ENCODE measurements around the gene EFEMP2.
"Not testable (repeated sequence)": the region's sequence is repeated elsewhere in the genome, so short reads cannot be mapped to it uniquely, and the experiment has no call there.

EFEMP2 gene

DNA sequence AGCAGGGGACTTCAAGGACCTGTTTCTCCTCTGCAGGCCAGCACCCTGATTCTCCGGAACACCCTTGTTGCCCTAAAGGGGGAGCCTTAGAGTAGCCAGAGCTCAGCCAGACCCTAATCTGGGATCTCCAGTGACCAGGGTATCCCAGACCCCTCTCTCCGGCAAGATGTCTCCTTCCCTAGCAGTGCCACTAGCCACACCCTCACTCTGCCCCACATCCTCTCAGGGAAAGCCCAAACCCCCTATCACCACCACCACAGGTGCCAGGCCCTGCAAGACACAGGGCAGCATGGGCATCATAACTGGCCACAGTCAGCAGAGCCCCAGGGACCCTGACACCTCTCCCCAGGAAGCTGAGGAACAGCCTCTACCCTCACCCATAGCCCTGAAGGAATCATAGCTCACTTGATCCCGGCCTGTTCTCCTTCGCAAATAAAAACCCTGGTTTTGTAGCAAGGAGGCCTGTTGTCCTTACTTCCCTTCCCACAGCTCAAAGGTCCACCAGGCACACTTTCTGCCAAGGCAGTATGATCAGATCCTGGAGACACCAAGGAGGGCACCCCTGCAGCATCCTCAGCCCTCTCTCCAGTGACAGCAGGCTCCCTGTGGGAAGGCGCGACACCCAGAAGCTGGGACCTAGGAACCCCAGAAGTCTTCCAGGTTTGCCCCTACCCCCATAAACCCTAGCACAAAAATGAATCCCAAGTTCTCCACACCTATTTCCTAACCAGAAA, 19.2 kb downstream of the EFEMP2 start:
- DNase-seq: peak; percentile 6

DNA sequence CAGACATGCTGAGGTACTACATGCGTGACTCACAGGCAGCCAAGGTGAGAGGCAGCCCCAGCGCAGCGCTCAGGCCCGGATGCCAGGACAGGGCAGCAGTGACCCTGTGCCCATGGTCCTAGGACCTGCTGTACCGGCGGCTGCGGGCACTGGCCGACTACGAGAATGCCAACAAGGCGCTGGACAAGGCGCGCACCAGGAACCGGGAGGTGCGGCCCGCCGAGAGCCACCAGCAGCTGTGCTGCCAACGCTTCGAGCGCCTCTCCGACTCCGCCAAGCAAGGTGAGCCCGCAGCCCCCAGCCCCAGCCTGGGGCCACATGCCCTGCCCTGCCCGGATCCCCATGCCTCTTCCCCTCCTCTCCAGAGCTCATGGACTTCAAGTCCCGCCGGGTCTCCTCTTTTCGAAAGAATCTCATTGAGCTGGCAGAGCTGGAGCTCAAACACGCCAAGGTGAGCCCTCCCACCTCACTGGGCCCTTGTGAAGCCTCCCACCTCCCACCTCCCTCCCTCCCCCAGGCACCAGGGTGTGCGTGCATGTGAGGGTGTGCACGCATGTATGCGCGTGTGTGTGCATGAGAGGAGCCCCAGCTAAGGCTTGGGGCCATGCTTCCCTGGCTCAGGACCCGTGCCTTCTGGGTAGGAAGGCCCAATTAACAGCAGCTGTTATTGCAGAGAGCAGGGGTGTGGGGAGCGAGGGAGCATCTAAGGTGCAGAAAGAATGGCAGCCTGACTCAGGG, 19.9 kb downstream of the EFEMP2 start:
- DNase-seq: peak; percentile 30

- peak; percentile 31 for DNase-seq
These were observed 20.6 kb downstream of the EFEMP2 start for GRCh38 chr11:65851811-65852507.

DNA sequence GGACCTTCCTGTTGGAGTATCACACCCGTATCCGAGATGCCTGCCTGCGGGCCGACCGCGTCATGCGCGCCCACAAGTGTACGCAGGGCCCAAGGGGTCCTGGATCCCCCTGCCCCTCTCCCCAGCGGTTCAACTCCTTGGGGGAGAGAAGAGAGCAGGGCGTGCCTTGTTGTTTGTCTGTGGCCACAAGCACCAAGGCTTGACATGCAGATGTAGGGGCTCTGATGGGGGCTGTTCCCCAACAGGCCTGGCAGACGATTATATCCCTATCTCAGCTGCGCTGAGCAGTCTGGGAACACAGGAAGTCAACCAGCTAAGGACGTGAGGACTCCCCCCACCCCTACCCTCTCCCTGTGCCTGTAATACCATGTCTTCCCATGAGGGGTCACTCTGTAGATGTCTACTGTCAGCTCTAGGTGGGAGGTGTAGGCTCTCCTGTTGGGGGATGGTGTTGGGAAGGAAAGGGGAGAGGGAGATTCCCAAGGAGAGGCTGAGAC, 21.5 kb downstream of the EFEMP2 start:
- peak; percentile 50 for DNase-seq

DNA sequence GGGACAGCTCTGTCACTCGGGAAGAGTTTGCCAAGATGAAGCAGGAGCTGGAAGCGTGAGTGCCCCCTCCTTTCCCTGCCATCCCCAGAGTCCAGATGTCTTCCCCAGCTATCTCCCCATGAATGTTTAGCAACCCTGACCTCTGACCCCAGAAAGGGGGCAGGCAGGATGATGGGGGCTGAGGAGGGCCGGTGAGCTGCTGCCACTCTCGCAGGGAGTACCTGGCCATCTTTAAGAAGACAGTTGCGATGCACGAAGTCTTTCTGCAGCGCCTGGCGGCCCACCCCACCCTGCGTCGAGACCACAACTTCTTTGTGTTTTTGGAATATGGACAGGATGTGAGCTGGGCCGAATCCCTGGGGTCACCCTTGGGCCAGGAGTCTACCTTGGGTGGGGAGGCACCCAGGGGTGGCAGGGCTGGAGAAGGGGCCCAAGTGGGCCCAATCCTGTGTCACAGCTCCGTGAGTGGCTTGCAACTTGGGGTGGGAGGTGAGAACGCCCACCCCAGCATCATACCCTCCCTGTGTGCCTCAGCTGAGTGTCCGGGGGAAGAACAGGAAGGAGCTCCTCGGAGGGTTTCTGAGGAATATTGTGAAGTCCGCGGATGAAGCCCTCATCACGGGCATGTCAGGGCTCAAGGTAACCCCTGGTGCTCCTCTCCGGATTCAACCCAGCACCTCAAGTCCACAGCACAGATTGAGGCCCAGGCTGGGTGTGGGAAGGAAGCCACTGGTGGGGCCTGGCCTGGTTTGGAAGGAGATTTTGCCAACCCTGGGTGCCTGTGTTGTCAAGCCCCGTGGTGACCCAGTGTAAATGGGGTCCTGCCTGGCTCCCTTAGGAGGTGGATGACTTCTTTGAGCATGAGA, 22.1 kb downstream of the EFEMP2 start:
- DNase-seq: peak; percentile 29

- DNase-seq: peak; percentile 24
These were observed 22.8 kb downstream of the EFEMP2 start for GRCh38 chr11:65849771-65850216.

- DNase-seq: peak; percentile 4
These were observed 23.2 kb downstream of the EFEMP2 start for GRCh38 chr11:65849366-65849765.

DNA sequence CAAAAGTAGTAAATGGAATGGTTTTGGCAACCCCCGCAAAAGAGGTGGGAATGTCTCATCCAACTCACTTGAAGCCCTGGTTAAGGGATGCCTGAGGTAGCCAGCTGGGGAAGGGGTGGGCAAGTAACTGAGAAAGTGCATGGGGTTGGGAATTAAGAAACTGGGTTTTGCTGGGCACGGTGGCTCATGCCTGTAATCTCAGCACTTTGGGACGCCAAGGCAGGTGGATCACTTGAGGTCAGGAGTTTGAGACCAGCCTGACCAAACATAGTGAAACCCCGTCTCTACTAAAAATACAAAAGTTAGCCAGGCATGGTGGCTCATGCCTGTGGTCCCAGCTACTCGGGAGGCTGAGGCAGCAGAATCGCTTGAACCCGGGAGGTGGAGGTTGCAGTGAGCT, 23.9 kb downstream of the EFEMP2 start:
- DNase-seq: peak; percentile 9

GRCh38 chr11:65847746-65848145, 24.9 kb downstream of the EFEMP2 start:
- no peak for DNase-seq

DNA sequence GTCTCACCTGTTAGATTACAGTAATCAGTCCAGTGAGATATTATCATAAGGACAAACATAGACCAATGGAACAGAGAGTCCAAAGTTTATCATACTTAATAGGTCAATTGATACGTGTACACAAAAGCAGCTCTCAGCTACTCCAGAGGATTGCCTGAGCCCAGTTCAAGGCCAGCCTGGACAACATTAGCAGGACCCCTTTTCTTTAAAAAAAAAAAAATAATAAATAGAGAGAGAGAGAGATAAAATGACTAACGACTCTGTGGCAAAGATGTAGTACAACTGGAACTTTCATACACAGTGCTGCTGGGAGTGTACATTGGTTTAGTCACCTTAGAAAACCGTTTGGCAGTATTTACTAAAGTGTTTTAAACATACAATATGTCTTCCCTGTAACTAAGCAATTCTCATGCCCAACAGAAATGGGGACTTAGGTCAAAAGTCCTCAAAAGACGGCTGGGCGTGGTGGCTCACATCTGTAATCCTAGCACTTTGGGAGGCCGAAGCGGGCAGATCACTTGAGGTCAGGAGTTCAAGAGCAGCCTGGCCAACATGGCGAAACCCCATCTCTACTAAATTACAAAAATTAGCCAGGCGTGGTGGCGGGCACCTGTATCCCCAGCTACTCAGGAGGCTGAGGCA, 28.2 kb downstream of the EFEMP2 start:
- DNase-seq: no peak

DNA sequence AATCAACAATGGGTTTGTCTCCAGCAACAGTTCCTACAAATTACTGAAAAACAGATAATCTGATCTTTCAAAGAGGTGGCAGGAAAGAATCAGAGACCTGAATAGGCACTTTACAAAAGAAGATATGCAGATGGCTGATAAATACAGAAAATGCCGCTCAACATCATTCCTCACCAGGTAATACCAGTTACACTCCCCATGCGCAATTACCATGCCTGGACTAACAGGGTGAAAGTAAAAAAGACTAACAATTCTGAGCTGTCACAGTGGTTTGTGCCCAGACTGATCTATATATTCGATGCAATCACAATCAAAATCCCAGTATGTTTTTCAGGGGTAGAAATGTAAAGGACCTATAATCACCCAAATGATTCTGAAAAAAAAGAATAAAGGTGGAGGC, 28.8 kb downstream of the EFEMP2 start:
- DNase-seq: no peak

DNA sequence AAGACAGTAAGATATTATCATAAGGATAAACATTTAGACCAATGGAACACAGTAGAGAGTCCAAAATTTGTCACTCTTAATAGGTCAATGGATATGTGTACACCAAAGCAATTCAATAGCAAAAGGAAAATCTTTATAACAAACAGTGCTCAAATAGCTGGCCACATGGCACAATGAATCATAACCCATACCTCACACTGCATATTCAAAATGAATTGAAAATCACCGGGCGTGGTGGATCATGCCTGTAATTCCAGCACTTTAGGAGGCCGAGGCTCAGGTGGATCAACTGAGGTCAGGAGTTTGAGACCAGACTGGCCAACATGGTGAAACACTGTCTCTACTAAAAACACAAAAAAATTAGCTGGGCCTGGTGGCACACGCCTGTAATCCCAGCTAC, 30.5 kb downstream of the EFEMP2 start:
- DNase-seq: no peak

GRCh38 chr11:65834202-65834601, 38.4 kb downstream of the EFEMP2 start:
- no peak for DNase-seq

DNA sequence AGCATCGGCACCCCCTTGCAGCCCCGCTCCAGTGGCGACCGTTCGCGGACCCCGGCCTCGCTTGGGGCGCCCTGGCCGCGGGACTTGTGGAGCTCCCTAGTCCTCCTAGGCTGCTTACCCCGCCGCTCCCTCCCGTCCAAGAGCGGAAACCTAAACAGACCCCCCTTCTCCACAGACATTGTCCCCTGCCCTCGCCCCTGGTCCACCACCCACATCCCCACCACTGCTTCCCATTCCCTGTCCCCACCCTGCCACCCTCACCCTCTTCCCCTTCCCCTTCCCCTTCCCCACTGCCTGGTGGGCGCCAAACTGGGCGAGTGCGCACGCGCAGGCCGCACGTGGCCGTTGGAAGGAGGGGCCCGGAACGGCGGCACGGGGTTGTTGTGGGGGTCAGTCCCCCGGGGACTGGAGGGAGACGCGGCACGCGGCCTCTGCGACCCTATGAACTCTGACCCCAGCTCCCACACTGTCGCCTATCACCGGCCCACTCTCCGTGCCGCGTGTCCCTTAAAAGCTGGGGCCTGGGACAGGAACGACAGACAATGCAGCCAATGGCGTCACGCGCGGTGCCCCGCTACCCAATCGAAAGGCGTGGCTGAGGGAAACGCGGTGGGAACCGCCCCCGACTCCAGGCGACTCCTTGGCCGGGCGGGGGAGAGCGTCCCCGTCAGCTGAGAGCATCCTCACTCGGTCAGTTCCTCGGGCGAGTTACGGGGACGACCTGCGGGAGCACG, 39.1 kb downstream of the EFEMP2 start, which contains the start of gene SNX32:
TSS of gene SNX32 (plus strand) at position 667 of the 734 bp plus-strand sequence. CDS start 103 bp downstream, outside the sequence.
- peak; percentile 90 for DNase-seq

DNA sequence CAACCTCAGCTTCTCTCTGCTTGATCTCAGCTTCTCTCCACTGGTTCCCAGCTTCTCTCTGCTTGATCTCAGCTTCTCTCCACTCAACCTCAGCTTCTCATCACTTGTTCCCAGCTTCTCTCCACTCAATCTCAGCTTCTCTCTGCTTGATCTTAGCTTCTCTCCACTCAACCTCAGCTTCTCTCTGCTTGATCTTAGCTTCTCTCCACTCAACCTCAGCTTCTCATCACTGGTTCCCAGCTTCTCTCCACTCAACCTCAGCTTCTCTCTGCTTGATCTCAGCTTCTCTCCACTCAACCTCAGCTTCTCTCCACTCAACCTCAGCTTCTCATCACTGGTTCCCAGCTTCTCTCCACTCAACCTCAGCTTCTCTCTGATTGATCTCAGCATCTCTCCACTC, 40.4 kb downstream of the EFEMP2 start:
- DNase-seq: not testable (repeated sequence)

DNA sequence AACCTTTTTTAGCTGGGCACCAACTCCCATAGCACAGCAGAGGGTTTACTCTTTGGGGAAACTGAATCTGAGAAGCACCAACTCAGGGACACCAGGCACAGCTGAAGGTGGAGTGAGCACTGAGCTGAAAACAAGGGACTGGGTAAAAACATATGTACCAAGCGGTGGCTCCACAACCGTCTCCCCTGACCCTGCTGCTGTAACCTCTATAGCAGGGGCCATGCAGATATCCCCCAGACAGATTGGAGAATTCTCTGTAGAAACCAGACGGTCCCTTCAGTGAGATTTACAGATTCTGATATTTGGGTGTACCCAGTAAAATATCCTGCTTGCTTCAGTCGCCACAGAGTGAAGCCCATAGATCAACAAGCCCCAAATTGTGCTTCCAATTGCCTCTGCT, 43.1 kb downstream of the EFEMP2 start:
- DNase-seq: no peak

DNA sequence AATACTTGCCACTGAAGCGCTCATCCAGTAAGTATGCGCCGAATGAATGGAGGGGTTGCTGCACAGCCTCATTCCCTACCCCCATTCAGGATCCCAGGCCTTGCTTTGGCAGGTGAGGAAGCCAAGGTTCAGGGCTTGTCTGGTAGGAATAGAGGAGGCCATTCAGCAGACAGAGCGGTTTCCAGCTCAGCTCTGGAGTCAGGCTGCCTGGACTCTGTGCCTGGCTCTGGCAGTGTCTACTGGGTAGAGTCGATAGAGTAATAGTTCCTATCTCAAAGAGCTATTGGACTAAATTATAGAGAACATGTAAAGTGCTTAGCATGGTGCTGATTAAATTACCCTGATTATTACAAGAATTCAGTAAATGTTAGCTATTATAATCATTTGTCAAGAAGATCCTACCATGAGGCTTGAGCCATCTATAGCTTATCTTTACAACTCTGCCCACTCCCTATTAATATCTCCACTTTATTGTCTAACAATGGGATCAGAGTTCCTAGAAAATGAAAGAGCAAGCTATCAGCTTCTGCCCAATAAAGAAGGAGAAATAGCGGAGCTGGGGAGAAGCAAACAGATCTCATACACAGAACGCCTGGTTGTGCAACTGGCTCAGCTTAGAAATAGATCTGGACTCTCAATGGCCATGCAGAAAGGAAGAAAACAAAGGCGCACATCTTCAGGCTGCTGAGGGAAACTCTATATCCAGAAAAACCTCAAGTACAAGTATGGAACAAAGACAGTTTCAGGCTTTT, 45.4 kb downstream of the EFEMP2 start:
- DNase-seq: no peak

DNA sequence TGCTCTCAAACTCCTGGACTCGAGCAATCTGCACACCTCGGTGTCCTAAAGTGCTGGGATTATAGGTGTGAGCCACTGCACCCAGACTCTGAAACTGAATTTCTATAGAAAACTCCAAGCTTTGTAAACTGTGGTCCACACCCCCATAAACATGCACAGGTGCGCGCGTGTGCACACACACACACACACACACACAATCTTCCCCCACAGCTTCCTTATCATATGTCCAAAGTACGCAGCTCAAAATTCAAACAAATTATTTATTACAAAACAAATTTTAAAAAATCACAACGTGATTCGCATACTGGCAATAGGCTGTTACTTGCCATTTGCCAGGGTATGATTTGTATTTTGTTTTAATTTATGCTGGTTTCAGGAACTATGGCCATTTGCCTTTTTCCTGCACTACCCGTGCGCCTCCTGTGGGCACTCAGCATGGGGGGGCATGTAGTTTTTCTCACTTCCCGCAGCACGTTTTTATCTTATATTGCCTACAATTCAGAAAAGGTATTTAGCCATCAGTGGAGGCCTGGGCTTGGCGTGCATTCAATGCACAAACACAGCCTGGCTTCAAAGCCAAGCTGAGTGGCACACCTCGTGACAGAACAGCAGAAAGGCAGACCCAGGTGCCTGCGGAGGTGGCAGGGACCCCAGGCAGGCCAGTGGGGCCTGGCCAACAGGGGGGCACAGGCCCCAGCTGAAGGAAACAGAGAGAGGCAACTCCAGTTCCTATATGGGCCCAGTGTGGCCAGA, 49.6 kb downstream of the EFEMP2 start:
- no peak for DNase-seq

GRCh38 chr11:65821107-65821506, 51.5 kb downstream of the EFEMP2 start:
- DNase-seq: no peak

Measured in EL (cell line).